HG02588 (cell line): ENCODE results near the gene IGFLR1.
"Not testable (repeated sequence)": the region's sequence is repeated elsewhere in the genome, so short reads cannot be mapped to it uniquely, and the experiment has no call there.

Source experiments
- ATAC-seq: cut with Tn5 transposase; IDR thresholded peaks from one replicate; pipeline ENCODE4 v1.9.1; 2021; ENCODE audit warnings: mild to moderate bottlenecking, moderate library complexity; ENCODE audit not compliant: unreplicated experiment

Gene IGFLR1

DNA sequence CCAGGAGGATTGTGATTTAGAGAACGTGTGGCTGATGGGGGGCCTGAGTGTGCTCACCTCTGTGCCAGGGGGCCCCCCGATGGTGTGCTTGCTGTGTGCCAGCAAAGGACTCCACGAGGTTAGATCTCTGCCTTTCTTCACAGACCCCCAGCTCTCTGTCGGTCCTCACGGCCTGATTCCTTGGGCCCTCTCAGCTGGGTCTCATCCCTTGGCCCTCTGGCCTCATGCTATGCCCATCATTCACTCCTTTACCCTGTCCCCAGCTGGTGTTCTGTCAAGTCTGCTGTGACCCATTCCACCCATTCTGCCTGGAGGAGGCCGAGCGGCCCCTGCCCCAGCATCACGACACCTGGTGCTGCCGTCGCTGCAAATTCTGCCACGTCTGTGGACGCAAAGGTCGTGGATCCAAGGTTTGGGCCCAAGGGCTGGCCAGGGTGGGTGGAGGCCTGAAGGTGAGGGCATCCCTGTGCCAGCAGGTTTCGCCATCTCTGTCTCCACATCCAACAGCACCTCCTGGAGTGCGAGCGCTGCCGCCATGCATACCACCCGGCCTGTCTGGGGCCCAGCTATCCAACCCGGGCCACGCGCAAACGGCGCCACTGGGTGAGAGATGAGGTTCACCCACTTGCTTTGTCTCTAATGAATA lies 16.9 kb downstream of the IGFLR1 start:
- no peak for ATAC-seq

GRCh38 chr19:35724560-35724959 lies 17.7 kb downstream of the IGFLR1 start:
- ATAC-seq: no peak

DNA sequence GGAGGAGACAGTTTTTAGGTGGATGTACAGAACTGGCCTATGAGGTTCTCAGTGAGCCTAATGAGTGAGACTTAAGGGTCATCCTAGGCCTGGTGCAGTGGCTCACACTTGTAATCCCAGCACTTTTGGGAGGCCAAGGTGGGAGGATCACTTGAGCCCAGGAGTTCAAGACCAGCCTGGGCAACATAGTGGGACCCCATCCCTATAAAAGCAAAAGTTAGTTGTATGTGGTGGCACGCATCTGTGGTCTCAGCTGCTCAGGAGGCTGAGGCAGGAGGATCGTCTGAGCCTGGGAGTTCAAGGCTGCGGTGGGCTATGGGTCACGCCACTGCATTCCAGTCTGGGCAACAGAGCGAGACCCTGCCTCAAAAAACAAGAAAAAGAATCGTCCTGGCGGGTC lies 18.1 kb downstream of the IGFLR1 start:
- ATAC-seq: not testable (repeated sequence)

DNA sequence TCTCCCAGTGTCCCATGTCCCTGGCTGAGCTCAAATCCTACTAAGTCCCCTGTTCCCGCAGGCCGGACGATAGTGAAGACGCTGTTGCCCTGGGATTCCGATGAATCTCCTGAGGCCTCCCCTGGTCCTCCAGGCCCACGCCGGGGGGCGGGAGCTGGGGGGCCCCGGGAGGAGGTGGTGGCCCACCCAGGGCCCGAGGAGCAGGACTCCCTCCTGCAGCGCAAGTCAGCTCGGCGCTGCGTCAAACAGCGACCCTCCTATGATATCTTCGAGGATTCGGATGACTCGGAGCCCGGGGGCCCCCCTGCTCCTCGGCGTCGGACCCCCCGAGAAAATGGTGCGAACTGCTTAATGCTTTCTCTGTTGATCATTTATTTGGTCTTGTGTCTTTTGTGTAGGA lies 18.6 kb downstream of the IGFLR1 start:
- no peak for ATAC-seq

DNA sequence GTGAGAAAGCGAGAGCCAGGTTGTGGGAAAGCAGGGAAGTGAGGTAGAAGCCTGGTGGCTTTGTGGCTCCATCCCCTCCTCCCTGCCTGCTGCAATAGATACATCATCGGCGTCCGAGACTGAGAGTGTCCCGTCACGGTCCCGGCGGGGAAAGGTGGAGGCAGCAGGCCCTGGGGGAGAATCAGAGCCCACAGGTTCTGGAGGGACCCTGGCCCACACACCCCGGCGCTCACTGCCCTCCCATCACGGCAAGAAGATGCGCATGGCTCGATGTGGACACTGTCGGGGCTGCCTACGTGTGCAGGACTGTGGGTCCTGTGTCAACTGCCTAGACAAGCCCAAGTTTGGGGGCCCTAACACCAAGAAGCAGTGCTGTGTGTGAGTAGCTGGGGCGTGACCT lies 19.4 kb downstream of the IGFLR1 start:
- ATAC-seq: no peak

- ATAC-seq: no peak
Observed at GRCh38 chr19:35722461-35722860, 19.8 kb downstream of the IGFLR1 start.

DNA sequence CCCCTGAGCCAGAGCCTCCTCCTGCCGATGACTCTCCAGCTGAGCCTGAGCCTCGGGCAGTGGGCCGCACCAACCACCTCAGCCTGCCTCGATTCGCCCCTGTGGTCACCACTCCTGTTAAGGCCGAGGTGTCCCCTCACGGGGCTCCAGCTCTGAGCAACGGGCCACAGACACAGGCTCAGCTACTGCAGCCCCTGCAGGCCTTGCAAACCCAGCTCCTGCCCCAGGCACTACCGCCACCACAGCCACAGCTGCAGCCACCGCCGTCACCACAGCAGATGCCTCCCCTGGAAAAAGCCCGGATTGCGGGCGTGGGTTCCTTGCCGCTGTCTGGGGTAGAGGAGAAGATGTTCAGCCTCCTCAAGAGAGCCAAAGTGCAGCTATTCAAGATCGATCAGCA lies 20.9 kb downstream of the IGFLR1 start:
- ATAC-seq: no peak

DNA sequence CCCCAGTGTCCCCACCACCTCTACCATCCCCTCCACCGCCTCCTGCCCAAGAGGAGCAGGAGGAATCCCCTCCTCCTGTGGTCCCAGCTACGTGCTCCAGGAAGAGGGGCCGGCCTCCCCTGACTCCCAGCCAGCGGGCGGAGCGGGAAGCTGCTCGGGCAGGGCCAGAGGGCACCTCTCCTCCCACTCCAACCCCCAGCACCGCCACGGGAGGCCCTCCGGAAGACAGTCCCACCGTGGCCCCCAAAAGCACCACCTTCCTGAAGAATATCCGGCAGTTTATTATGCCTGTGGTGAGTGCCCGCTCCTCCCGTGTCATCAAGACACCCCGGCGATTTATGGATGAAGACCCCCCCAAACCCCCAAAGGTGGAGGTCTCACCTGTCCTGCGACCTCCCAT lies 21.6 kb downstream of the IGFLR1 start:
- ATAC-seq: no peak

DNA sequence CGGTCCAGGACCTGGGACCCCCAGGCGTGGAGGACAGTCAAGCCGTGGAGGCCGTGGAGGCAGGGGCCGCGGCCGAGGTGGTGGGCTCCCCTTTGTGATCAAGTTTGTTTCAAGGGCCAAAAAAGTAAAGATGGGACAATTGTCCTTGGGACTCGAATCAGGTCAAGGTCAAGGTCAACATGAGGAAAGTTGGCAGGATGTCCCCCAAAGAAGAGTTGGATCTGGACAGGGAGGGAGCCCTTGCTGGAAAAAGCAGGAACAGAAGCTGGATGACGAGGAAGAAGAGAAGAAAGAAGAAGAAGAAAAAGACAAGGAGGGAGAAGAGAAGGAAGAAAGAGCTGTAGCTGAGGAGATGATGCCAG lies 22.1 kb downstream of the IGFLR1 start:
- ATAC-seq: no peak

DNA sequence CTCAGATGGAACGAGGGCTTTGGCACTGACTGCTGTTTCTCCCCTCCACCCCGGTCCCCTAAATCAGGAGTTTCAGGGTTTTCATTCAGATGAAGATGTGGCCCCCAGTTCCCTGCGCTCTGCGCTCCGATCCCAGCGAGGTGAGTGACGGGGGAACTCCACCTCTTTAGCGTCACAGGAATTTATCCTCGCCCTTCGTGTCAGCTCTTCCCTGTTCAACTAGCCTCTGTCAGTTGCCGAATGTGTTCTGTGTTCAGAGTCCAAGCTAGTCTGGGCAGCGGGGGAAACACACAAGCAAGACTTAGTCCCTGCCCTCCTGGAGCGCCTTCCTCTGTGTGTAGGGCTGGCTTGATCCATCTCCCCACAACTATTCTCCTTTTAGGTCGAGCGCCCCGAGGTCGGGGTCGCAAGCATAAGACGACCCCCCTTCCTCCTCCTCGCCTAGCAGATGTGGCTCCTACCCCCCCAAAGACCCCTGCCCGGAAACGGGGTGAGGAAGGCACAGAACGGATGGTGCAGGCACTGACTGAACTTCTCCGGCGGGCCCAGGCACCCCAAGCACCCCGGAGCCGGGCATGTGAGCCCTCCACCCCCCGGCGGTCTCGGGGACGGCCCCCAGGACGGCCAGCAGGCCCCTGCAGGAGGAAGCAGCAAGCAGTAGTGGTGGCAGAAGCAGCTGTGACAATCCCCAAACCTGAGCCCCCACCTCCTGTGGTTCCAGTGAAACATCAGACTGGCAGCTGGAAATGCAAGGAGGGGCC lies 22.7 kb downstream of the IGFLR1 start:
- no peak for ATAC-seq

- ATAC-seq: no peak
Observed at GRCh38 chr19:35718345-35719041, 23.8 kb downstream of the IGFLR1 start.

DNA sequence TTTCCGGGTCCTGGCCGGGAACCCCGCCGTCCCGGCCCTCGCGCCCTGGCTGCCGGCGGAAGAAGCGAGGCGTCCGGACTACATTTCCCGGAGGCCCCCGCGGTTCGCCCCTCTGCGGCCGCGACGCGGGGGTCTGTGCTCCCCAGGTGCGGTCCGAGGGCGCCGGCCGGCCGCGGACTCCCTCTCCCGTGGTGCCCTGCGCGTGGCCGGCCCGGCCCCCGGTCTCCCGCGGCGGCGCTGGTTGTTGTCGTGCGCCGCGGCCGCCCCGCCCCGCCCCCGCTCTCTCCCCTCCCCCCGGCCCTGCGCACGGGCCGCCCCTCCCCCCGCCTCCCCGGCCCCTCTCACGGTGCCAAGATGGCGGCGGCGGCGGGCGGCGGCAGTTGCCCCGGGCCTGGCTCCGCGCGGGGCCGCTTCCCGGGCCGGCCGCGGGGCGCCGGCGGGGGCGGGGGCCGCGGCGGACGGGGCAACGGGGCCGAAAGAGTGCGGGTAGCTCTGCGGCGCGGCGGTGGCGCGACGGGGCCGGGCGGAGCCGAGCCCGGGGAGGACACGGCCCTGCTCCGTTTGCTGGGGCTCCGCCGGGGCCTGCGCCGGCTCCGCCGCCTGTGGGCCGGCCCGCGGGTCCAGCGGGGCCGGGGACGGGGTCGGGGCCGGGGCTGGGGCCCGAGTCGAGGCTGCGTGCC lies 24.4 kb downstream of the IGFLR1 start, which contains the start of gene KMT2B:
Gene KMT2B (plus strand): TSS at position 339 of the 680 bp plus-strand sequence. CDS start 16 bp downstream, at position 355.
- peak; percentile 48 for ATAC-seq

DNA sequence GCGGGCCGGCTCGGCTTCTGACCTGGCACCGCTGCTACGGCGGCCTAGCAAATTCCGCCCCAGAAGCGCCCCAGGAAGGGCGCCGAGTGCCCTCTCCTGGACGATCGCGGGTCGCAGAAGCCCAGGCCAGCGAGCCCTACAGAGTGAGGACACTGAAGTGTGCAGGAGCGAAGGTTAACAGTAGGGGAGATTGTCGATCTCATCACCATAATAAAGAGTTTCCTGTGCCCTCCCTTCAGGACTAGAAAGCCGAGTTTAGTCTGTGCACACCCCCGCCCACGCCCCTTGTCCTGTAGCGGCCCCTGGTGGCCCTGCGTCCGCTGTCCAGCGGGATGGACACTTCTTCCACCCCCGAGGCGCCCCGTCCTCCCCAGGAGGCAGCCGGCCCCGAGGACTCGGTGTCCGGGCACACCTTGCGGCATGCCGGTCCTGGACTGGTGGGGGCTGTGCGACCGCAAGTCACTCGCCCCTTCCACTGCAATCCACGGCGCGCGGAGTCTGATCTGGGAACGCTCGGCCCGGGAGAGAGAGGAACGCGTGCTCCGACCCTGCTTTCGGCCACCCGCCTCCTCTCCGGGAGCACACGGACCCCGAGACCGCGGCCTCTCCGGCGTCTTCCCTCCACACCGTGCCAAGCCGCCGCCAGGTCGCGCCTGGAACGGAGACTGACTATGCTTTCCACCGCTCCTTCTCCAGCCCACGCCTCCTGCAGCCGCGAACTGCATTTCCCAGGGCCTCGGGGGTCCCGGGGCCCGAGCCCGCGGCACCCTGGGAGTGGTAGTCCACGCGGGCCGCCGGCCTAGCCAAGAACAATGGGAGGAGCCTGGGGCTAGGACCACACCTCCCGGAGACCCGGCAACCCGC lies 25.2 kb downstream of the IGFLR1 start:
- ATAC-seq: peak; percentile 54

GRCh38 chr19:35715981-35716800 lies 26.1 kb downstream of the IGFLR1 start:
- ATAC-seq: no peak

DNA sequence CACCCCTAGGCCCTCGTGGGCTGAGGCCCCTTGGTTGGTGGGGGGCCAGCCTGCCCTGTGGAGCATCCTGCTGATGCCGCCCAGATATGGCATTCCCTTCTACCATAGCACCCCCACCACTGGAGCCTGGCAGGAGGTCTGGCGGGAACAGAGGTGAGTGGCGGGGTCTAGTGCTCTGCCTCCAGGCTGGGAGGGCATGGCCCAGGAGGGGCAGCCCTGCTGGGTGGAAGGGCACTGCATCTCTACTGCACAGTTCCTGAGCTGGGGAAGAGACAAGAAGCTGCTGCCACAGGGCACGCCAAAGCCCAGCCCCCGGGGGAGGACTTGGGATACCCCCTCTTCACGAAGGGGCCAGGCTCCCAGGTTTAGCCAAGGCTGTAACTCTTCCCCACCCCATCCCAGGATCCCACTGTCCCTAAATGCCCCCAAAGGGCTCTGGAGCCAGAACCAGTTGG lies 26.9 kb downstream of the IGFLR1 start:
- no peak for ATAC-seq

- no peak for ATAC-seq
Observed at GRCh38 chr19:35714601-35715354, 27.5 kb downstream of the IGFLR1 start.

DNA sequence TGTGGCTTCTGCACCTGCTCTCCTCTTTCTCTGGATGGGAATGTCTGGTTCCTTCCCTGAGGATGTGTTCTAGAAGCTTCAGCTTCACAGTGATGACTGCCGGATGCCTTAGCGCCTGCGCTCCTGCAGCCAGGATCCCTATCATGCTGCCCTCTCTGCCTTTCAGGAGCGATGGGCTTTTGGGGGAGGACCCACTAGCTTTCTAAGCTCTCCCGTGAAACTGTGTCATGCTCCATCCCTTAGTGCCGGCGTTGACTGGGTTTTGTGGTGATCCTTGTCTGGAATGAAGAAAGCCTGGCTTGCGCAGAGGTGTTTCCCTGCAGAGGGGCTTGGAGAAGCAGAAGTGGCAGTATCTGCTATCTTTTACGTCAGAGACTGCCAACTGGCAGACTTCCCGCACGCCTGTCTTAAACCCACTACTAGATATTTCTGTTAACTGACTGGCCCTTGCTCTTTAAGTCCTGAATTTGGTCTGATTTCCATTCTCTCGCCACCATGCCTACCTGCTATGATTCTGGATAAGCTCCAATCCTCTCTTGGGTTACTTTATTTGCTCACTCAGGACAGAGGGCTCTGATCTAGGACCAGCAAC lies 28.3 kb downstream of the IGFLR1 start:
- ATAC-seq: no peak

GRCh38 chr19:35713506-35713850 lies 28.8 kb downstream of the IGFLR1 start:
- no peak for ATAC-seq
